Parathyroid adenoma (tissue), 2 donors: ENCODE results near the gene BMP3.

Experiments
- H2AFZ ChIP-seq: fragments of 300-600 bp; sonication (generic); one replicate; pipeline ENCODE4 v1.7.0; 2017; ENCODE audit warnings: antibody characterized with exemption, mild to moderate bottlenecking
- H3K27ac ChIP-seq: fragments of 300-600 bp; sonication (generic); one replicate; pipeline ENCODE4 v1.7.0; 2017
- H3K27me3 ChIP-seq: fragments of 300-600 bp; sonication (generic); one replicate; pipeline ENCODE4 v1.7.0; 2017; ENCODE audit warnings: low read length; ENCODE audit not compliant: control insufficient read depth, insufficient read depth
- H3K36me3 ChIP-seq: fragments of 300-600 bp; sonication (generic); one replicate; pipeline ENCODE4 v1.7.0; 2017; ENCODE audit warnings: low read length; ENCODE audit not compliant: control insufficient read depth, insufficient read depth
- H3K4me1 ChIP-seq: fragments of 300-600 bp; sonication (generic); one replicate; pipeline ENCODE4 v1.7.0; 2017; ENCODE audit warnings: control low read depth
- H3K4me2 ChIP-seq: fragments of 300-600 bp; sonication (generic); one replicate; pipeline ENCODE4 v1.7.0; 2017; ENCODE audit warnings: low read length
- H3K4me3 ChIP-seq: fragments of 300-600 bp; sonication (generic); one replicate; pipeline ENCODE4 v1.7.0; 2017; ENCODE audit warnings: low read depth, low read length
- H3K79me2 ChIP-seq: fragments of 300-600 bp; sonication (generic); one replicate; pipeline ENCODE4 v1.7.0; 2017; ENCODE audit warnings: control low read depth
- H3K9ac ChIP-seq: fragments of 300-600 bp; sonication (generic); one replicate; pipeline ENCODE4 v1.7.0; 2017; ENCODE audit warnings: mild to moderate bottlenecking
- H3K9me3 ChIP-seq: fragments of 300-600 bp; sonication (generic); one replicate; pipeline ENCODE4 v1.7.0; 2017; ENCODE audit warnings: low read length; ENCODE audit not compliant: control insufficient read depth
- CTCF ChIP-seq: fragments of 300-600 bp; sonication (generic); IDR thresholded peaks from one replicate; pipeline ENCODE4 v1.7.0; 2017; ENCODE audit warnings: antibody characterized with exemption, mild to moderate bottlenecking
- donor health status: primary hyperparathyroidism.

Gene BMP3

GRCh38 chr4:81084029-81084428, 53.5 kb downstream of the BMP3 start:
- Histone ChIP-seq H3K4me3 (no peak overlapping the region), H3K9me3 (no peaks in the 10 kb centered on the region), H3K27ac (no peak overlapping the region), H3K79me2 (no peaks in the 10 kb centered on the region), H3K4me1 (no peaks in the 10 kb centered on the region), H3K4me2 (no peak overlapping the region), H3K36me3 (no peaks in the 10 kb centered on the region), H2AFZ (no peak overlapping the region), H3K9ac (no peak overlapping the region), H3K27me3 (no peaks in the 10 kb centered on the region)
- TF ChIP-seq CTCF = no peak

- Histone ChIP-seq H3K4me2 (no peak overlapping the region), H3K4me3 (no peak overlapping the region), H2AFZ (no peak overlapping the region), H3K79me2 (no peaks in the 10 kb centered on the region), H3K27ac (no peak overlapping the region), H3K4me1 (no peaks in the 10 kb centered on the region), H3K27me3 (no peaks in the 10 kb centered on the region), H3K9me3 (no peaks in the 10 kb centered on the region), H3K9ac (no peak overlapping the region), H3K36me3 (no peaks in the 10 kb centered on the region)
- TF ChIP-seq CTCF = no peak
These were observed 54.1 kb downstream of the BMP3 start for GRCh38 chr4:81084634-81085033.

- no peaks in the 10 kb centered on the region for H3K36me3 ChIP-seq
- H3K4me3 ChIP-seq = no peak overlapping the region
- no peak overlapping the region for H3K27ac ChIP-seq
These were observed 54.8 kb downstream of the BMP3 start for GRCh38 chr4:81085291-81085690.

GRCh38 chr4:81085979-81086378, 55.5 kb downstream of the BMP3 start:
- no peak for TF ChIP-seq CTCF
- Histone ChIP-seq H3K9me3 (no peaks in the 10 kb centered on the region), H3K36me3 (no peaks in the 10 kb centered on the region), H3K4me2 (no peak overlapping the region), H3K79me2 (no peaks in the 10 kb centered on the region), H3K4me1 (no peaks in the 10 kb centered on the region), H3K27ac (no peak overlapping the region), H3K4me3 (no peak overlapping the region), H3K27me3 (no peaks in the 10 kb centered on the region), H2AFZ (no peak overlapping the region), H3K9ac (no peak overlapping the region)

More at GRCh38 chr4:81085291-81085690, 54.8 kb downstream of the BMP3 start:
- Histone ChIP-seq H3K9ac (no peak overlapping the region), H3K4me2 (no peak overlapping the region), H2AFZ (no peak overlapping the region), H3K4me1 (no peaks in the 10 kb centered on the region), H3K9me3 (no peaks in the 10 kb centered on the region), H3K27me3 (no peaks in the 10 kb centered on the region), H3K79me2 (no peaks in the 10 kb centered on the region)
- TF ChIP-seq CTCF = no peak

- Histone ChIP-seq H3K9ac (no peak overlapping the region), H3K79me2 (no peaks in the 10 kb centered on the region), H3K4me2 (no peak overlapping the region), H3K4me1 (no peaks in the 10 kb centered on the region), H3K9me3 (no peaks in the 10 kb centered on the region), H3K27ac (no peak overlapping the region), H3K36me3 (no peaks in the 10 kb centered on the region), H3K4me3 (no peak overlapping the region), H3K27me3 (no peaks in the 10 kb centered on the region), H2AFZ (no peak overlapping the region)
- TF ChIP-seq CTCF = no peak
These were observed 63.4 kb downstream of the BMP3 start for GRCh38 chr4:81093720-81094401.
